NCI-H1105 (cell line): ENCODE results near the gene HECW1.

ENCODE experiments used
- DNase-seq: peaks from one replicate; lab custom pipeline; 2025; lab: John Stamatoyannopoulos, UW

Gene HECW1

DNA sequence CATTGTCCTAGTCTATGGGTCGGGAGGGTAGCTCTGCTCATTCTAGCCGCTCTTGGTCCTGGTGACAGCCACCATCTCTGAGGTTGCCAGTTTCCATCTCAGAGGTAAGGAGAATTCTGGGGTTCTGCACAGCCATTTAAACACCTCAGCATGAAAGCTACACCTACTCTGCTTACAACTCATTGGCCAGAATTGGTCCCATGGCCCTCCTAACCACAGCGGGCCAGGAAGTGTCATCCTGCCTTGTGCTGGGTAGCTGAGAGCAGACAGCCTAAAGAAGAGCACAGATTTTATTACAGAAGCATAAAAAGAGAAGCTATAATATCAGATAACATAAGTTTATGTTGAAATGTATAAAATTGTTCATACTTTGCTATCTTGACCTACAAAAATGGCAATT is 152.7 kb downstream of the HECW1 start:
- DNase-seq: no peak

DNA sequence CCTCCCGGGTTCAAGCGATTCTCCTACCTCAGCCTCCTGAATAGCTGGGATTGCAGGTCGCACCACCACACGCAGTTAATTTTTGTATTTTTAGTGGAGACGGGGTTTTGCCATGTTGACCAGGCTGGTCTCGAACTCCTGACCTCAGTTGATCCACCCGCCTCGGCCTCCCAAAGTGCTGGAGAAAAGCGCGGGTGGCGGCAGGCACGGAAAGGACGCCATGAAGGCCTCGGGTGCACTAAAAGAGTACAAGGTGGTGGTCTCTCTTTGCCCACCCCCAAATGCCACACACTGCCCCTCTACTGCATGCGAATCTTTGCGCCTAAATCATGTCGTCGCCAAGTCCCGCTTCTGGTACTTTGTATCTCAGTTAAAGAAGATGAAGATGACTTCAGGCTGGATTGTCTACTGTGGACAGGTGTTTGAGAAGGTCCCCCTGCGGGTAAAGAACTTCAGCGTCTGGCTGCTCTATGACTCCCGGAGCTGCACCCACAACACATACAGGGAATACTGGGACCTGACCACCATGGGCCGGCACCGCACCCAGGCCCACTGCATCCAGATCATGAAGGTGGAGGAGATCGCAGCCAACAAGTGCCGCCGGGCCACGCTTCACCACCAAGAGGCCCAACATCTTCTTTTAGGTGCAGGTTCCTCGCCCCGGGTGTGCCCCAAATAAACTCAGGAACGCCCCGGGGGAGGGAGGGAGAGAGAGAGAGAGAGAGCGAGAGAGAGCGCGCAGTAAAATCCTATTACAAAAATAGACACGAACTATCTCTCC is 161.7 kb downstream of the HECW1 start:
- no peak for DNase-seq

DNA sequence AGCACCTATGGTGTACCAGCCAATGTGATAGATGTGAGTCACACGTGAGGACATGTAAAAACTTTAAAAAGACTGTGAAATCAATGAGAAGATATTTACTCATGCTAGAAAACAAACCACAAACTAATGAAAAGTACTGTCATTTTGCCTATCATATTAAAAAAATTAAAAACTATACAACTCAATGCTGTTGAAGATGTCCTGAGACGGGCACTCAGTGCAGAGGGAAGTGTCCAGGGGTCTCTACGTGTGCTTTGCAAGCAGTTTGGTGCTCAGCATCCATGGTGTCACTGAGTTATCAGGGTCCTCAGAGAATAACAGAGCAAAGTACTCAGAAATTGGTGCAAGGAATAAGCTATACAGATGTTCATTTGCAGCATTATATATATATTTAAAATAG is 162.3 kb downstream of the HECW1 start:
- DNase-seq: no peak

DNA sequence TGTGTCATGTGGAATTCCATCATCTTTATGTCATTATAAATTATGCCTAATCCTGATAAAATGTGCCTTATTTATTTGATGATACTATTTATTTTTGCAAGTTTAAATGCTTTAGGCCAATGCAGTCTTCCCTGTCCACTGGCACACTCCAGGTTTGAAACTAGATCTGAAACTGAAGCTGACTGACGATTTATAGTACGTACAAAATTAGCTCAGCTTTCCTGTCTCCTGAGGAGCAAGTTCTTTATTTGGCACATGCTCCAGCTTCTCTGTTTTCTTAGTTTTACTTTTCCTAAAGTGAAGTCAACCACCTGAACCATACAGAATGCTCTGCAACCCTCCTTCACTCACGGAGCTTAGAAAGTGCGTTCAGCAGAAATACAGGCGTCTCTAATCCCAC is 164.1 kb downstream of the HECW1 start:
- no peak for DNase-seq

DNA sequence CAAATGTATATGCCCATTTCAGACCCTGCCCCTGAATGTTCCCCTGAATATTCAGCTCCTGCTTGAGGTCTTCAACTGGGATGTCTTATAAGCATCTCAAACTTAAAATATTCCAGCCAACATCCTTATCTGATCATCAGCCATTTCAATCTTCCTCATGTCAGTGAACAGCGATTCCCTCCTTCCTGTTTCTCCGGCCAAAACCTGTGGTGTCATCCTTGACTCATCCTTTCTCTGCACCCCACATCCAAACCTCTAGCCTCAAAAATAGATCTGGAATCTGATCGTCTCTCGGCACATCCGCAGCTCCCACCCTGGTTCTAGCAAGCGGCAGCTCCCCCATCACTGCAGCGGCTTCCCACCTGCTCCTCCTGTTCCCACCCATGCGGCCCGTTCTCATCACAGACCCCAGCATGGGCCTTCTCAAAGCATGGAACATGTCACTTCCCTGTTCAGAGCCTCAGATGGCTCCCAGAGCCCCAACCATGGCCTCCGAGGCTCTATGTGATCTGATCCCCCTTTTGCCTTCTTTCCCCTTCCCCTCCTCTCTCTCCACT is 165.7 kb downstream of the HECW1 start:
- DNase-seq: no peak

DNA sequence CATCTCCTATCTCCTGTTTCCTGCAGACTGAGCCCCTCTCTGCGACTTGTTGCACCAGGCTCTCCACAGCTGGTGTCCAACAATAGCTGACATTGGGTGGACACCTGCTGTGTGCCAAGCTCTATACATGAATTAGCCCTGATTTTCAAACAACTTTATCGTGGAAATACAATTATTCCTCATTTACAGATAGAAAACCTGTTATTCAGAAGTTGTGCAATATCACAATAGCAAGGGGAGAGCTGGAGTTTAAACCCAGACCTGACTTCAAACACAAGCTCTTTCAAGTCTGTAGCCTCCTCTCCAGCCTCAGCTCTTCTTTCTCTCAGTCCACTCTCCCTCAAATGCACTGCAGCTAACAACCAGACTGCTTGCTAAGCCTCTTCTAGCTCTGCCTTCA is 168.8 kb downstream of the HECW1 start:
- no peak for DNase-seq

DNA sequence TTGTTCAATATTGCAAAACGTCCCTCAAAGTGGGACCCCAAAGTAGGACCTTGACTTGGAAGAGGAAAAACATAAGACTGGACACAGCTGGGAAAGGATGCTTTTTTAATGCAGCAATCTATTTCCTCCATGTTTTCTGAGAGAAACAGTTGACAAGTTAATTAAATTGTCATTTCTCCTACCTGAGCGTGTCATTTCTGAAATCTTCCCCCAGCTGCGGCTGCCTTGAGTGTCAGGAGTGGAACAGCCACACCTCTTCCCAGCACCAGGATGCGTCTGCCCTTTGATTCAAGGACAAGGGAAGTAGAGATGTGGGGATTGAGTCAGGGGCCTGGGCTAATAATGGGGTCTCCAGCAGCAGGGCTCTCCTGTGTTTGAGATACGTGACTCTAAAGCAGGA is 171.3 kb downstream of the HECW1 start:
- DNase-seq: no peak

DNA sequence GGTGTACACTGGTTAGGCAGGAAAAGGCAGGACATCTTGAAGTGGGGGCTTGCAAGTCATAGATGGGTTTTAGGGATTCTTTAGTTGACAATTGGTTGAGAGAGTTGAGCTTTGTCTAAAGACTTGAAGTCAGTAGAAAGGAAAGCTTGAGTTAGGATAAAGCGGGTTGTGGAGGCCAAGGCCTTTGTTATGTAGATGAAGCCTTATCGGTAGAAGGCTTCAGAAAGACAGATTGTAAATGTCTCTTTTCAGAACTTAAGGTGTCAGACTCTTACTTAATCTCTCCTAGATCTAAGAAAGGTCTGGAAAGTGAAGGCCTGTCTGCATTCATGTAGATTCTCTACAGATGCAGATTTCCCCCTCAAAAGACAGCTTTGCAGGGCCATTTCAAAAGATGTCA is 177.4 kb downstream of the HECW1 start:
- no peak for DNase-seq

DNA sequence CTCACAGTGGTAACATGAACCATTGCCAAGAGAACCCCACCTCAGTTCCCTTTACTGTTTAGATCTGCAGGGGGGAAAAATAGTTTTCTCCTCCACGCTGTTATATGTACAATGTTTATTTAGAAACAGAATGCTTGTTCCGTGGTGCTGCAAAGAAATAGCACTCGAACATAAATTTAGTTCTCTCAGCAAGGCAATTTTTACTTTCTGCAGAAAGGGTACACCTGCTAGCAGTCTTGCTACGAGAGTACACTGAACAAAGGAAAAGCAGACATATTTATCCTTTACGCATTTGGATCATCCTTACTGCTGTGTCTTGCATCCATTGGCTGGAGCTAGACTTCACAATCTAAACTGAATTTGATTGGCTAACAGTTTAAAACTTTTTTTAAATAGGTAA is 178.5 kb downstream of the HECW1 start:
- DNase-seq: no peak

DNA sequence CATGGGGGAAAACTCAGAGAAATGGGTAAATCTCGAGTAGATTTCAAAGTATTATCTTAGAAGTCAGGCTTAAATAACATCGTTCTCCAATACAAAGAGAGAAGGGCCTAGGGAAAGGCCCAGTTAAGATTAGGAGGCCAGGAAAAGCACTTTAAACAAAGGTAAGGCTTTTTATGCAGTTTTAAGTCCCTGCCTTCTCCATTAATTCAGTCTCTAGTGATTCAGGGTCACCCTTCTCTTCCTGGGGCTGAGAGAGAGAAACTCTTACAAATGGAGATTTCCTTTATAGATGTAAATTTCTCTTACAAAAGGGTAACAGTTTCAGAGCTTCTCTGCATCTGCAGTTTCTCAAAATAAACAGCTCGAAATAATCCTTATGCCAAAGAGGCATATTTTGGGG is 179.3 kb downstream of the HECW1 start:
- no peak for DNase-seq

DNA sequence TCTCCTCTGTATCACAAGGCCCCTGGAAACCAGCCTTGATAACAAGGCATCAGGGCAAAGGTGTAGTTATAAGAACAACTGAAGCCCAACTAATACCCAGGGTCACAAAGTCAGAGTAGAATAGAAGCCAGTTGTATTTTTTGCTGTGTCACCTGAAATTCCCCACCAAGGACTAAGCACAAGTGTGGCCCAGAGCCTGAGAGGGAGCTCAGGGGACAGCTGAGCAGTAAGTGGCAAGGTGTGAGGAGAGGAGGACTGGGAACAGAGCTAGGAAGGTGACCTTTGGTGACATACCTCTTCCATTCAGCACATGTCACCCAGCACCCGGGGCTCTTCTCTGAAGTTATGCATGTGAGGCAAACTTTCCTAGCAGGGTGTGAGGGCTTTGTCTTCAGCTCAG is 179.9 kb downstream of the HECW1 start:
- DNase-seq: no peak

DNA sequence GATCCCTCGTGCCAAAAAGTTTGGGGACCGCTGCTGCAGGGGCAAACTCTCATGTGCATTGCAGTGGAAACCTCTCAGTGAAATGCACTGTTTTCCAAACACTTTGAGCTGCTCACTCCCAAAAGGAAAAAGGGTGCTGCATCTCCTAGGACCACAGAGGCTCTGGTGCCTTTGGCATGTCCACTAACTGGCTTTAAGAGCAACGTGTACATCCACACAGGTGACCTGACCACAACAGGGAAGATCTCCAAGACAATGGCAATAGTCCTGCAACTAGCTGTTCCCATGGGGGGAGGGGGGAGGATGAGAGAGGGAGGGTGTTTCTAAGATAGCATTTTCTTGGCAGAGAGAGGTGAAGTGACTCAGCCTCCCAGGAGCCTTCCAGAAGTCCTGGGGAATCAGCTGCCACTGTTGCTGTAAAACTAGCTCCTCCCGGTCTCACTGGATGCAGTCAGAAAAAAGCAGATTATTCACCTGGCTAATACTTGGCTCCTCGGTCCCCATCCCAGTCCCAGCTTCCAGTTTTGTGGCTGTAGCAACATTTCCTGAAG is 181.7 kb downstream of the HECW1 start:
- DNase-seq: no peak

DNA sequence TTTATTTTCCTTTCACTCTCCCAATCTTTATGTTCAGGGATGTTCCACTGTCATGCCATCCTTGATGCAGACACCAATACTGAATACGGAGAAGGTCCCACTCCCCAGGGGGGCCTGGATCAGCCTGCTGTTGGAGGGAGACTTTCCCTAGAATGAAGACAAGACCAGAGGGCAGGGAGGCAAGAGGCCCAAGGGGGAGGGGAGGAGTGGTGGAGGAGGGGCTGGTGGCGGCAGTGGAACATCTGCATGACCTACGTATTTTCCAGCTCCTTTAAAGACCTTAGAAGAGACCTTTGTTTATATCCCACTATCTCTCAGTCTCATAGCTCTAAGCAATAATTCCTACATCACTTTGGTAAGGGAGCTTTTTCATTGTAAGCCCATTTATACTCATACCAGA is 183.0 kb downstream of the HECW1 start:
- no peak for DNase-seq

DNA sequence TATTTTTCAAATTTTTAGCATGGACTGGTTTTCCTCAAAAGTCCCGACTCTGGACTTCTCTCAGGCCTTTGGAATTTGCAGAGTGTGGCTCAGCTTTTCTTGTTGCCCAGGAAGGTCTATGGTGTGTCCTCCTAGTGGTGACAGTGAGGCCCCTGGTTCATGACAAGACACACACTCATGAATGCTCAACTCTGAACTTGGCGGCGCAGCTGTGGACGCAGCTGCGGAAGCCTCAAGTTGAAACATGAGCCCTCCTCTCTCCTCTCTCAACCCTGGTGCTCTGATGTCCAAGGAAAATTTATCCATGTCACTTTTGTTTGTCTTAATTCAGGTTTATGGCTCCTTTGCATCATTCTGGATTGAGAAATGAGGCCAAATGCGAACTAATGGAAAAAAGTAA is 183.9 kb downstream of the HECW1 start:
- DNase-seq: no peak

DNA sequence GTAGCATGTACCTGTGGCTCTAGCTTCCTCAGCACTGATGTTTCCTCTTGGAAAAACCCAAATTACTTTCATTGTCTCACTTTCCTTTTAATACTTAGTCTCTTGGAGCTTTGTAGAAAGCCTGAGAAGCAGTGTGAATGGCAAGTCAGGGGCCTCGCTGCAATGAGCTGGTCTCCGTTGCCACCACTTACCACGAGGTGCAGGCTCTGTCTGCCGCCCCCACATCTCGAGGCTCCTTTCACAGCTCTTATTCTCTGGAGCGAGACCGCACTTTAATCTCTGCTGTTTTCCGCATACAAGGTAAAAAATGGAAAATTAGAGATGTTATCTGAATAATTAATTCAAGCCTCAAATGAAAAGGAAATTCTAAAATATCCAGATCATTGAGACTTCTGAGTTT is 186.2 kb downstream of the HECW1 start:
- DNase-seq: no peak

DNA sequence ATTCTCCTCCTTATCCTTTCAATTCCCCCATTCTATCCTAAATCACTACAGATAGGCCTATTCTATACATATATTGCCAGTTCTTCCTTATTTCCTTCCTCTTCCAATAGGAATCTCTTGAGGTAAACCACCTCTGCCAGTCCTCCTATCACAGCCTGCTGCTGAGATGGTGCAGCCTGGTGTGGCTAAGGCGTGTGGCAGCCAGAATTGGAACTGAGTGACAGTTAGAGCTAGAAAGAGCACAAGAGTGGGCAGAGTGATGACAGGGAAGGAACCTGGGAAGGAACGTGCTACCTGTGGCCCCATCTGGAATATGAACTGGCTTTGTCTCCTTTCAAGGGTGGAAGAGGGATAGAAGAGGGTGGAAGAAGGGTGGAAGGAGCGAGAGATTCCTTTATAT is 187.7 kb downstream of the HECW1 start:
- DNase-seq: no peak

DNA sequence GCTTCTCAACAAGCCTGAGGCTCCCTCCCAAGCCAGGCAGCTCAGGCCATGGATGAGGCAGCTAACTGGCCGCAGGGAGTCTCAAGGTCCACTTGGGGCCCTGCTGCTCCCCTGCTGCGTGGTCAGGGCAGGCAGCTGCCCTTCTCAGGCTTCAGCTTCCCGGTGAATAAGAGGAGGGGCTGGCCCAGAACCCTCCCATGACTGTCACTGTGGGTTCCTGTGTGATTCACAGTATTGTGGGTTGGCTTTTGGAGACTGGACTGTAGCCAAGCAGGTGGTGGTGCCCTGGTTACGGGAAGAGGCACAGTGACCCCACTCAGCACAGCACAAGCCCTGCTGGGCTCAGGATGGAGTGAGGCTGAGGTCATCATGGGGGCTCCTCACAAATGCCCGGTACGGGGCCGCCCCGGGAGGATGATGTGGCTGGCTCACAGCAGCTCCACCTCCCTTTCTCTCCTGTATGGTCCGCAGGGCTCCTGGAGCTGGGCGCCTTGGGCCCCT is 189.8 kb downstream of the HECW1 start:
- no peak for DNase-seq

DNA sequence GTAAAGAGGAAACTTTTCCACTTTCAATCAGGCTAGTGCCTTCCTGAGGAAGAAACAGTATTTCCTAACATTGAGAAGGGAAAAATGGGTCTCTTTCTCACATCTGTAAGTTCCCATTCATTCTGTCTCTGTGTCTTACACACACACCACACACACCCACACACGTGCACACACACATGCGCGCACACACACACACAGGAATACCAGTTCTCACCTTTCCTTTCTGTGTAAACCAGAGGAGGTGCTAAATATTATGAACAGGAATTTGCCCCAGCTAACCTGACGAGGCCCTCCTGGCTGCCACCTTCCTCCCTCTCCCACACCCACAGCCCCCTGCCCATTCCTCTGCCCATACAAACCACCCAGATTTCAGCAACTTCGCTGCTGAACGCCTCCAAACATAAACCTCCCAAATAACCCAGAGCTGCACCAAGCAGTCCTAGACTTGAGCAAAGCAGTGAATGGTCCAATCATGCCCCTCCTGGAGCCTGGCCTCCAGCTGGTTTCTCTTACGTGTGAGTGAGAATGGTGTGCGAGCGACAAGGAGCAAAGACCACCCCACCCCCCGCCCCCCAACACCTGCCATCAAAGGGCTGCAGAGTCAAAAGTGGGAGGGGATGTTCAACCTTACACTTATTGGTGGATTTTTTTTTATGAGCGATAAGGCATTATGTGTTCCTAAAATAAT is 190.5 kb downstream of the HECW1 start:
- no peak for DNase-seq

DNA sequence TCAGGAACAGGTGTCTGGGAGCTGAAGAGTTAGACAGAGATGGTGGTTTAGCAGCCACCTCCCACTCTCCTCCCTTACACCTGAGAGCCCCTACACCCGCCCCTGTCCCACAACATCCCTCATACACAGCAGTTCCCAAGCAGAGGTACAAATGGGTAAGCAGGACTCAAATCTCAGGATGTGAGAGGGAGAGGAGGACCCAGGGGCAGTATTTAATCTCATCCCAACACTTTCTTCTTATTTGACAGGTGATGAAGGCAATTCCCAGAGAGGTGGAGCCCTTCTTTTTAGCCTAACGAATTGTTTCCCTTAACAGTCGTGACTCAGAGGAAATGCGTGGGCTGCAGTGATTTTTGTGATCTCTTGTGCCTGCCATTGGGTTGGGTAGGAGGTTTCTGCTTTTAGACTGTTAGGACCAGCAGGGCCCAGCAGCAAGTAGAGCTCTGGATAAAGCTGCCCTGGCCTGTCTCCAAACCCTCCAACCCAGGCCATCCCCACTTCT is 191.3 kb downstream of the HECW1 start:
- no peak for DNase-seq

DNA sequence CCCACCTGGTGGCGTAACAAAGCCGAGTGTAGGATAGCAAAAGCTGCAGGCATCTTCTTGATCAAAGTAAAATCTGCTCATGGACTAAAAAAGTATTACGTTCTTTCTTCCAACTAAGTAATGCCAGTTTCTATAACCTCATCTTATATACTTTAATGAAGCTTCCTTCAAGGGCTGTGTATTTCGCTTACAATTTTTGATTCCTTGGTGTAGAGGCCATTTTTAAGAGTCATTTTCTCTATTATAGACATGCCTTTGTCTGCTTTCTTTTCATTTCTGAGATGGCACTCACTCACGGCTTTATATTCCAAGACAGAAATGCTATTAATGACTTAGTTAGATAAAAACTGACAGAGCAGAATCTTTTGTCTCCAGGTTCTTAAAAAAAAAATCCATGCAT is 194.0 kb downstream of the HECW1 start:
- DNase-seq: no peak

DNA sequence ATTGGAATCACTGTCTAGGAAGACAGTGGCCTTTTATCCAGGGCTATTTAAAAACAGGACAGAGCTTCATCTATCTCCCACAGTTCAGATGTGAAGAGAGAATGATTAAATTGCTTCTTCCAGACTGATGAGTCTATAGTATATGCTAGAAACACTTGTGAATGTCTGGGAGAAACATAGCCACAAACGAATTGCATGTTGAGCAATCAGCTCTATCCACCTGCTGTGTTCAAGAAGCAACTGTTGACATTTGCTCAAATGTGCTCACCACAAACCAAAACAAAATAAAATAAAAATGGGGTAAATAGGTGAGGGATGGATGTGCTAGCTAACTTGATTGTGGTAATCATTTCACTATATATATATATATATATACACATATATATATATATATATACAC is 195.1 kb downstream of the HECW1 start:
- no peak for DNase-seq

DNA sequence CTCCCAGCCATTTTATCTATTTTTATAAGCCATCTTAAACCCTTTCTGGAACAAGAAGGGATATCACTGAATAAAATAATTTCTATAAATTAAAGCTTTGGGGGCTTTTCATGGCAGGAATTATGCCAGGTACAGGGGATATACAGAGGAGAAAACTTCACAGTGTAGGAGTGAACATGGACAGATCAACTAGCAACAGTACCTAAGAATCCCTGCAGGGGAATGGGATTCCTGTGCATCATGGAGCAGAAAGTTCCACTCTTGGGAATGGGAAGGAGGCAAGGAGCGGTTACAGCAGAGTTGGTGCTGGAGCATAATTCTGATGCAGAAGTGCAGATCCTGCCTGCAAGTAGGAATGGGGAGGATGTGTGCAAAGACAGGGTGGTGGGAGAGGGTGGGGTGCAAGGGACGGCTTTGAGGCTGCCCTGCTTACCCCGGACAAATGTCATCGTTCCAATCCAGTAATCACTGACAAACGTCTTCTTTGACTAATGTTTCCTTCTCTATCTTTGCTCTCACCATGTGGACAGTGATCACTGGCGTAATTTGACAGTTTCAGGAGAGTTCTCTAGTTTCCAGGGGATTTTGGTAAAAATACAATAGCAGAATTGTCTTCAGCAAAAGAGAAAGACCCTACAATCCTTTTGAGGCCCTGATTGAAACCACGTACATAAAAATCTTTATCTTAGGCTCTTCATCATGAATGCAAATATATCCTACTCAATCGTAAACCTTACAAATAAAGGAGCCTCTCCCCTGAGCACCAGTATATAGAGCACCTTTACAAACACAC is 196.7 kb downstream of the HECW1 start:
- no peak for DNase-seq
